ENCODE results near the gene C6orf52. TPM values are rescaled to one million over a fixed set of nuclear protein-coding genes. Genes with fewer than 3 reads are reported as not detected.
A peak's percentile ranks its signal among the peaks of the same experiment; 100 is the strongest.

C6orf52 gene
- total and polyA plus RNA-seq, 9 of the 15 experiments (the other 6 are each of a cell fraction or from before 2014, with no cell fraction given): 6.7 to 37.0 (median 11.1) TPM

GRCh38 chr6:10722570-10722819, 28.1 kb upstream of the C6orf52 start (continued):
- TF ChIP-seq KDM1A (IDR thresholded peaks at IDR 0.05) (peak in 1 of 2 experiments; percentile 4; a peak in 1 of 4 replicates), E2F1 (CRISPR knock-in tag; IDR thresholded peaks at IDR 0.05) (peak; percentile 20; the same call in 1 of the 2 replicates), ZNF639 (CRISPR knock-in tag; conservative IDR thresholded peaks at IDR 0.05 in 1 of 2, IDR thresholded peaks at IDR 0.05 in 1 of 2) (no peak), ARID1B (IDR thresholded peaks at IDR 0.05) (no peak), MYC (IDR thresholded peaks at IDR 0.05; ENCODE audit: low read depth, low read length) (no peak), MYC (CRISPR knock-in tag; IDR thresholded peaks at IDR 0.05; ENCODE audit: borderline replicate concordance, low read depth) (0 out of 2 replicates have a peak, but pooled peaks have one; percentile 62), ID3 (CRISPR knock-in tag; IDR thresholded peaks at IDR 0.05) (no peak), ID3 (tag; IDR thresholded peaks at IDR 0.05) (no peak), FIP1L1 (IDR thresholded peaks at IDR 0.05; ENCODE audit: low read depth, low read length, poor library complexity, severe bottlenecking) (no peak), EGR1 (conservative IDR thresholded peaks at IDR 0.05) (0 out of 2 replicates have a peak, but pooled peaks have one; percentile 22), ZNF75A (CRISPR knock-in tag; IDR thresholded peaks at IDR 0.05) (0 out of 2 replicates have a peak, but pooled peaks have one; percentile 57), RREB1 (CRISPR knock-in tag; IDR thresholded peaks at IDR 0.05) (0 out of 2 replicates have a peak, but pooled peaks have one; percentile 58), ZNF717 (CRISPR knock-in tag; IDR thresholded peaks at IDR 0.05) (no peak), ZFX (CRISPR knock-in tag; IDR thresholded peaks at IDR 0.05) (peak; percentile 61), E2F3 (CRISPR knock-in tag; IDR thresholded peaks at IDR 0.05) (0 out of 2 replicates have a peak, but pooled peaks have one; percentile 58), ZNF707 (CRISPR knock-in tag; conservative IDR thresholded peaks at IDR 0.05) (no peak), MNT (conservative IDR thresholded peaks at IDR 0.05) (no peak), ZBTB7A (IDR thresholded peaks at IDR 0.05; ENCODE audit: borderline replicate concordance, control insufficient read depth, low read depth, low read length) (no peak)
